HCT116 (cell line): ENCODE results near the gene PRKCA.

Experiments used
- CBX3 ChIP-seq: IDR thresholded peaks from 2 replicates; pipeline ENCODE4 v1.6.1; 2012; ENCODE audit warnings: low read depth
- CEBPB ChIP-seq: IDR thresholded peaks from 2 replicates; pipeline ENCODE4 v1.6.1; 2012; ENCODE audit warnings: low read depth
- EZH2 ChIP-seq: fragments of 200-600 bp; sonication (generic); IDR thresholded peaks from 2 replicates; pipeline ENCODE4 v1.6.1; 2017; ENCODE audit warnings: antibody characterized with exemption, mixed run types
- EZH2phosphoT487 ChIP-seq: fragments of 200-600 bp; IDR thresholded peaks from 2 replicates; pipeline ENCODE4 v1.6.1; 2018; ENCODE audit warnings: antibody characterized with exemption, borderline replicate concordance
- JUND ChIP-seq: IDR thresholded peaks from 2 replicates; pipeline ENCODE4 v1.6.1; 2012
- POLR2A ChIP-seq: IDR thresholded peaks from 2 replicates; pipeline ENCODE4 v1.7.0; 2011; ENCODE audit warnings: borderline replicate concordance; ENCODE audit not compliant: insufficient read depth, insufficient read length; ENCODE audit errors: extremely low read depth
- SP1 ChIP-seq: IDR thresholded peaks from 2 replicates; pipeline ENCODE4 v1.6.1; 2012; ENCODE audit warnings: low read depth
- TF ChIP-seq, protein P1 (sequence below), 3 experiments: fragments of 200-600 bp in 1 of 3; sonication (generic) in 1 of 3; IDR thresholded peaks in 2 of 3; conservative IDR thresholded peaks in 1 of 3; 2 replicates each; pipeline ENCODE4 v1.5.1; 2012 to 2017; ENCODE audit warnings: low read depth in 2 of 3, low read length in 2 of 3, antibody characterized with exemption in 1 of 3, borderline replicate concordance in 1 of 3, control low read depth in 1 of 3, mild to moderate bottlenecking in 1 of 3, mixed read lengths in 1 of 3, mixed run types in 1 of 3, moderate library complexity in 1 of 3; ENCODE audit not compliant: insufficient read depth in 1 of 3
- TF ChIP-seq, protein P2 (sequence below): IDR thresholded peaks from 2 replicates; pipeline ENCODE4 v1.6.1; 2012; ENCODE audit warnings: low read depth

DNA sequence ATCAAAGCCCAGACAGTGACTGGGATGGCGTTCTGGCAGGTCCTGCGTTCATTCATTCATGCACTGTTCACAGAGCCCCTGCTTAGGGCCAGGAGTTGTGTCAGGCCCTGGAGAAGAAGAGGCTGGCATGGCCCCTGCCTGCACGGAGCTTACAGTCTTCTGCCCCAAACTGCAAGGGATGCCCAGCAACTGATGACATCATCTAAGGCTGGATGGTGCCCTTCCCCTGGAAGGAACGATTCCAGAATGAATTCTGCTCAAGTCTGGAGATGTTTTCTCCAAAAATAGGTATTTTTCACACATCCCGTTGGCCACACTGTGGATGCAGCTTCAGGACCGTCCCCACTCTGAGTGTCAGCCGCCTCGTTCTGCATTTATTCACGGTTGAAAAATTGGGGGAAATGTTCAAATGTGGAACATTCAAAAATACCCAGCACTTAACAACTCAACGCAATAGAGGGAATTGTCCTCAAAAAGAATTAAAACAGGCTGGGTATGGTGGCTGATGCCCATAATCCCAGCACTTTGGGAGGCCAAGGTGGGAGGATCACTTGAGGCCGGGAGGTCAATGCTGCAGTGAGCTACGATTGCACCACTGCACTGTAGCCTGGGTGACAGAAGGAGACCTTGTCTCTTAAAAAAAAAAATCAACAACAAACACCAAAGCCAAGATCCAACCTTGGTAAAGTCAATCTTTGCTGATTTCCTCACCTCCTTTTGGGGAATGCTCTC is 508.7 kb downstream of the PRKCA start:
- TF ChIP-seq SP1 (no peak), EZH2phosphoT487 (no peak), POLR2A (no peak), EZH2 (no peak), CEBPB (no peak), JUND (no peak), CBX3 (no peak)
- TF ChIP-seq, protein P1, sequence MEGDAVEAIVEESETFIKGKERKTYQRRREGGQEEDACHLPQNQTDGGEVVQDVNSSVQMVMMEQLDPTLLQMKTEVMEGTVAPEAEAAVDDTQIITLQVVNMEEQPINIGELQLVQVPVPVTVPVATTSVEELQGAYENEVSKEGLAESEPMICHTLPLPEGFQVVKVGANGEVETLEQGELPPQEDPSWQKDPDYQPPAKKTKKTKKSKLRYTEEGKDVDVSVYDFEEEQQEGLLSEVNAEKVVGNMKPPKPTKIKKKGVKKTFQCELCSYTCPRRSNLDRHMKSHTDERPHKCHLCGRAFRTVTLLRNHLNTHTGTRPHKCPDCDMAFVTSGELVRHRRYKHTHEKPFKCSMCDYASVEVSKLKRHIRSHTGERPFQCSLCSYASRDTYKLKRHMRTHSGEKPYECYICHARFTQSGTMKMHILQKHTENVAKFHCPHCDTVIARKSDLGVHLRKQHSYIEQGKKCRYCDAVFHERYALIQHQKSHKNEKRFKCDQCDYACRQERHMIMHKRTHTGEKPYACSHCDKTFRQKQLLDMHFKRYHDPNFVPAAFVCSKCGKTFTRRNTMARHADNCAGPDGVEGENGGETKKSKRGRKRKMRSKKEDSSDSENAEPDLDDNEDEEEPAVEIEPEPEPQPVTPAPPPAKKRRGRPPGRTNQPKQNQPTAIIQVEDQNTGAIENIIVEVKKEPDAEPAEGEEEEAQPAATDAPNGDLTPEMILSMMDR (IDR thresholded peaks at IDR 0.05 in 2 of 3, conservative IDR thresholded peaks at IDR 0.05 in 1 of 3; ENCODE audit: borderline replicate concordance in 1 of 3, insufficient read depth in 1 of 3, low read depth in 2 of 3, low read length in 2 of 3) = no peak
- TF ChIP-seq, protein P2, sequence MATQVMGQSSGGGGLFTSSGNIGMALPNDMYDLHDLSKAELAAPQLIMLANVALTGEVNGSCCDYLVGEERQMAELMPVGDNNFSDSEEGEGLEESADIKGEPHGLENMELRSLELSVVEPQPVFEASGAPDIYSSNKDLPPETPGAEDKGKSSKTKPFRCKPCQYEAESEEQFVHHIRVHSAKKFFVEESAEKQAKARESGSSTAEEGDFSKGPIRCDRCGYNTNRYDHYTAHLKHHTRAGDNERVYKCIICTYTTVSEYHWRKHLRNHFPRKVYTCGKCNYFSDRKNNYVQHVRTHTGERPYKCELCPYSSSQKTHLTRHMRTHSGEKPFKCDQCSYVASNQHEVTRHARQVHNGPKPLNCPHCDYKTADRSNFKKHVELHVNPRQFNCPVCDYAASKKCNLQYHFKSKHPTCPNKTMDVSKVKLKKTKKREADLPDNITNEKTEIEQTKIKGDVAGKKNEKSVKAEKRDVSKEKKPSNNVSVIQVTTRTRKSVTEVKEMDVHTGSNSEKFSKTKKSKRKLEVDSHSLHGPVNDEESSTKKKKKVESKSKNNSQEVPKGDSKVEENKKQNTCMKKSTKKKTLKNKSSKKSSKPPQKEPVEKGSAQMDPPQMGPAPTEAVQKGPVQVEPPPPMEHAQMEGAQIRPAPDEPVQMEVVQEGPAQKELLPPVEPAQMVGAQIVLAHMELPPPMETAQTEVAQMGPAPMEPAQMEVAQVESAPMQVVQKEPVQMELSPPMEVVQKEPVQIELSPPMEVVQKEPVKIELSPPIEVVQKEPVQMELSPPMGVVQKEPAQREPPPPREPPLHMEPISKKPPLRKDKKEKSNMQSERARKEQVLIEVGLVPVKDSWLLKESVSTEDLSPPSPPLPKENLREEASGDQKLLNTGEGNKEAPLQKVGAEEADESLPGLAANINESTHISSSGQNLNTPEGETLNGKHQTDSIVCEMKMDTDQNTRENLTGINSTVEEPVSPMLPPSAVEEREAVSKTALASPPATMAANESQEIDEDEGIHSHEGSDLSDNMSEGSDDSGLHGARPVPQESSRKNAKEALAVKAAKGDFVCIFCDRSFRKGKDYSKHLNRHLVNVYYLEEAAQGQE = no peak
